C1 segment of cervical spinal cord (tissue), 14 donors: Measurements from ENCODE around the gene LZTFL1.

Source experiments
- DNase-seq, 14 donors: peaks; one replicate each; lab custom pipeline; 2025; lab: John Stamatoyannopoulos, UW

Gene LZTFL1

DNA sequence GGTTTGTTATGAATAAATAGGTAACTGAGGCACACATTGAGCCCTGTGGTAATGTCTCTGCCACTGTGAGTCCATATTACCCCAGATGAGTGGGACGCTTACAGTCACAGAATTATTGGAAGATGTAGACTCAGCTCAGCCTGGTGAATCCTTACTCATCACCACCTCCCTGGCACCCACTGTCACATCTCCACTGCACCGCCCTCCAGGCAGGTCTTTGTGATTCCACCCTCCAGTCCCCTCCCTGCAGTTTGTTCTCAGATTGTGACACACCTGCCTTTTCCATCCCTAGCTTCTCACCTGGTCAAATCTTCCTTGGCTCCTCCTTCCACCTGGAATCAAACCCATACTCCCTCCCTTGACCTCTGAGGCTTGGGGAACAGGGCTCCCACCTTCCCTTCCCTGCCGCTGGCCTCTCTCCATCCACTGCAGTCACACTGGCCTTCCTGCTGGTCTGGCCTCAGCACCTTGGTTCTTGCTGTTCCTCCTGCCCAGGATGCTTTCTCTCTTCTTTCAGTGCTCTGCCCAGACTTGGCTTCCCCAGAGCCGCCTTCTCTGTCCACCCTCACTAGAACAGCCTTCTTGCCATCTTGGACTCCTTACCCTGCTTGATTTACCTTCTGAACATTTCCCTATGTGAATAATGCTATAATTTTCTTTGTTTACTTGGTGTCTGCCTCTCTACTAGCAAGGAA lies 55.0 kb downstream of the LZTFL1 start:
- no peak for DNase-seq

- DNase-seq = no peak
Measured at GRCh38 chr3:45785605-45786150, 56.2 kb downstream of the LZTFL1 start.

DNA sequence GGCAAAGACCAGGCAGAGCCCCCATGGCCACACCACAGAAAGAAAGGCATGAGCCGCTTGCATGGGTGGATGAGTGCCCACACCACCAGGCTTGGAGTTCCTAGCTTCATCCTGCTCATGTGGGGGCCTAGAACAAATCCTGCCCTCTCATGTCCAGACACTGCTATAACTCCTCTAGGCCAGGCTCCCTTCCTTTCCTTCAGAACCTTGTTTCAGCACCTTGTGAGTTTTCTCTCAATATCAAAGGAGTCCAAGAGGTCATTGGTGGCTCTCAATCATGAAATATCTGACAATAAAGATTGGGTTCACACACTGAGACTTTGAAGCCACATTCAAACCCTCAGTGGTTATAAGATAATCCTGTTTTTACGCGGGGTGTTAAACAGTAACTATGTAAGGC lies 58.3 kb downstream of the LZTFL1 start:
- DNase-seq = no peak

- no peak for DNase-seq
Measured at GRCh38 chr3:45782381-45782780, 59.5 kb downstream of the LZTFL1 start.

- DNase-seq = no peak
Measured at GRCh38 chr3:45781841-45782240, 60.1 kb downstream of the LZTFL1 start.

DNA sequence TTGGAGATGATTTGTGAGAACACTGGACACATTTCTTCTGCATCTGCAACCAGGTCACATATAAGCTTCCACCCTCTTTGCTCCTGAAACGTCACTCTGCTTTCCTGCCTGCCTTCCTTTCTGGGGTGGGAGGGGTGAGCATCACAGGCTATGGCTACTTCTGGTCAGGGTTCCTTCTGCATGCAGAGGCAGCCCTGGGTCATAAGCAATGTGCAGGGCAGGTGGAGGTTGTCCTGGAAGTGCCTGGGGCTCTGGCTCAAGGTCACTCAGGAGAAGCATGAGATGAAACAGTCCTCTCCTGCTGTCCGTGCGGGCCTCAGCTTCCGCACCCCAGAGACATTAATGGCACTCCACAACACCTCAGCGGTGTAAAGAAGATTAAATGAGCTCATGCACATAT lies 60.6 kb downstream of the LZTFL1 start:
- DNase-seq = no peak

- no peak for DNase-seq
Measured at GRCh38 chr3:45779746-45780735, 61.9 kb downstream of the LZTFL1 start.

GRCh38 chr3:45778761-45779201 lies 63.1 kb downstream of the LZTFL1 start:
- no peak for DNase-seq

DNA sequence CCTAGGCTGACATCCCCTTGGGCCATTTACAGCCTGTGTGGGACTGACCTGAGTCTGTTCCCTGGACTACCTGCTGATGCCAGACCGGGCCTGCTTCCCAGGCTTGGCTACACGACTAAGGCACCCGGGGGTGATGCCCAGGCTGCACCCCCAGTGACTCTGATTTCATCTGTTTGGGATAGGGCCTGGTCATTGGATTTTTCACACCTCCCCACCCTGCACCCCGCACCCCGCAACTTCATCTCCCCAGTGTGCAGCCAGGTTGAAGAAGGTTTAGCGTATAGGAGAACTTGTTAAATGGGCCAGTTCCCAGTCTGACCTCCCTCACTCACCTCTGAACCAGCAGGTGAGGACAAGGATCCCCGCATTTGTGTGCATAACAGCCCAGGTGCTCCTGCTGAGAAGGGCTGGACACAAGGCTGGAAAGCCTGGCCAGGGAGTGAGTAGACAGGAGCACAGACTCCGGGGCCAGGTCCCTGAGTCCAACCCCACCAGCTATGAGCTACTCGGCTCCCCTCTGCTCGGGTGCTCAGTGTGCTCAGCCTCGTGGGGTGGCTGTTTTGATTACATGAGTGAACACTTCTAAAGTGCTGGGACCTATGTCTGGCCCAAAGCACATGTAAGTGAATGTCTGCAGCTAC lies 64.1 kb downstream of the LZTFL1 start:
- no peak for DNase-seq

- no peak for DNase-seq
Measured at GRCh38 chr3:45777111-45777745, 64.7 kb downstream of the LZTFL1 start.

DNA sequence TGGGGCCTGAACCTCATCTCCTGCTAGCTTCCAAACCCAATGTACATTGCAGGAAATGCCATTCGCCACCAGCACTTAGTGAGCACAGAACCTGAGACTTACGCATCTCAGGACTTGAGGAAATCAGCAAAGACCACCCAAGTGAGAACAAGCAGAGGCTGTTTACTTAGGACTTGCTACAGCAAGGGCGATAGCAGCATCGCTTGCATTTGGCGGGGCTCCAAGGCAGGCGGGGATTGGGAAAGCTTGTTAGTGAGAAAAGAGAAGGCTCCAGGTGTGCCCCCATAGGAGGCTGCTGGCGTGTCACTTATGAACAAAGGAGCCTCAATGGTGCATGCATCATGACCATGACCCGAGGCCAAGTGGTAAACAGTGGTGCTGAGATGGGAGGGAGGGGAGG lies 65.3 kb downstream of the LZTFL1 start:
- DNase-seq = no peak

DNA sequence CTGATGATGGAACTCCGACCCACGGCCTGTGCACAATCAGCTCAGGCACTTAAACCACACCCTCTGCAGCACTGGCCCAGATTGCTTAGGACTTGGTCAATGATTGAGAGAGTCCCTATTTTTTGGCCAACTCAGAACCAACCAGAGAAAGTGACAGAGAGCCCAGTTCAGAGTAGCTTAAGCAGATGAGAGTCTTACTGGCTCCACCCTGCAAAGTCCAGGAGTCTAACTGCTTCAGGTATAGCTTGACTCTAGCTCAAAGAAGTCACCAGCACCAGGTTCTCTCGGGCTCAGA lies 65.7 kb downstream of the LZTFL1 start:
- DNase-seq = no peak

DNA sequence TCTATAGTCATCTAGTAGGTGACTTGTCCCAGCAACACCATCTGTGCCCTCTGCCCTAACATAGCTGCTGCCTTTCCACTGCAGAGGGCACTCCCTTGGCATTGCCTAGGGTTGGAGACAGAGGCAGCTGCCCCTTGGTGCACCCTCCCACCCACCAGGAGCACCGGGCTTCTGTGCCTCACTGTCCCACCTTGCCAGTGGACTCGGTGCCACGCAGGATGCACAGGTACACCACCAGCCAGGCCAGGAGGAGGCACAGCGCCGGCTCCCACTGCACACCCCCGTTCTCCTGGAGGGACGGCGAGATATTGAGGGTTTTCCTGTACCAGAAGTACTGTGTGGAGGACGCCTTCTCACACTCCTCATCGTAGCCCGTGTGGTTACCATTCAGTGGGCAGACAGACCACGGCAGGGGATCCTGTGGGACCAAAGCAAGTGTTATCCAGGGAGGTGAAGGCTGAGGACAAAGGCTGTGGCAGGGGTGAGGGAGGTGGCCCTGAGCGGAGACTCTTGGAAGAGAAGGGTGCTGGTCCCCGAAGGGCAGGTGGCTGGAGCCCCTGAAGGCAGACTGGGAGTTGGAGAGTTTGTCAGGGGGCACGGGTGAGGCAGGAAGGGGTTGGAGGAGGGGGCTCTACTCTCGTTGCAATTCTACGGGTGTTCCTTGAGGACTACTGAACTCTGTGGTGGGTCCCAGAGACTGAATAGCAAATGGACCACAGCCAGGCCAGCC lies 66.2 kb downstream of the LZTFL1 start:
- DNase-seq = no peak

DNA sequence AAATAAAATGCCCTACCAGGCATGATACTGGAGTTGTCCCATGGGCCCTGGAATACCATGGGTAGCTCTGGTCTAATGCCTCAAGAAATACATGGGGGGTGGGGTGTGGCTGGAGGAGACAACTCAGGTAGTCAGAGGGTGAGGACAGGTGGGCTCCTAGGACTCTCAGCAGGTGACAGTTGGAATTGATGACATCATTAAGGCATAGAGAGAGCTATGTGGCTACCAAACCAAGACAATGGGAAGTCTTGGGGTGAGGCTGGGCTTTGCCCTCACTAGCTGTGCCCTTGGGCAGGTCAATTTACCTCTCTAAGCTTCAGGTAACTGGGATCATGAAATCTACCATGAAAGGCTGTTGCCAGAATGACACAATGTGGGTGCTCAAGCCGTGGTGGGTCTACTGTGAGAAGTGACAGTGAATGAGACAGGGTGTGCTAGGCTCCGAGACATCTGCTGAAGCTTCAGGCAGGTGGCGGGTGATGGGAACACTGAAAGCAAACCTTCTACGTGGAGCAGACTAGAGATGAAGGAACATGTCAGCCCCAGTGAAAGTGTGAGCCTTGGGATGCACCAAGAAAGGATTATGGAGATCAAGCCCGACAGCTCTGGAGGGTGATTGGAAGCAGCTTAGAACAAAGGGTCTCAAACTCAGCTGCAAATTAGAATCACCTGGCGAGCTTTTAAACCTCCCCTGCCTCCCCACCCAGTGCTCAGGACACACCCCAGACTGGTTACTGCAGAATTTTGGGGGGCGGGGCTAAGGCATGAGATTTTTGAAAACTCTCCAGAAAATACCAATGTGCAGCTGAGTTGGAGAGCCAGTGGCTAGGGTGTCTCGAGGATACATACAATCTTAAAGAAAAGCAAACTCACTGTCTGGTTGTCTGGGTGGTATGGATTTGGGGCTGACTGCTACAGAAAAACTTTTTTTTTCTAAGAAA lies 67.1 kb downstream of the LZTFL1 start:
- DNase-seq = no peak

GRCh38 chr3:45773714-45774449 lies 68.0 kb downstream of the LZTFL1 start:
- no peak for DNase-seq
